Stimulated activated CD8-positive, alpha-beta memory T cell treated with anti-CD3 and anti-CD28 coated beads, Interleukin-4, amount 100 ng/mL, for 4 hours (primary cell): Measurements from ENCODE around the gene POC1B.
A peak's percentile ranks its signal among the peaks of the same experiment; 100 is the strongest.

ENCODE experiments used
- DNase-seq, 2 donors: peaks; one replicate each; pipeline ENCODE4 v3.0.0-alpha.2; 2020; ENCODE audit warnings: low read depth in 2 of 2, low spot score in 1 of 2

Gene POC1B

GRCh38 chr12:89539426-89540223 lies 13.8 kb upstream of the POC1B start:
- DNase-seq, result no peak

- no peak for DNase-seq
Measured at GRCh38 chr12:89538897-89539296, 13.1 kb upstream of the POC1B start.

- no peak for DNase-seq
Measured at GRCh38 chr12:89537389-89537788, 11.5 kb upstream of the POC1B start.

GRCh38 chr12:89529738-89530137 lies 3.9 kb upstream of the POC1B start:
- DNase-seq, result no peak

- DNase-seq, result no peak
Measured at GRCh38 chr12:89528434-89528833, 2.6 kb upstream of the POC1B start.

- DNase-seq, result peak in 1 of 2 donors; percentile 16
Measured at GRCh38 chr12:89525305-89525823, 483 bp downstream of the POC1B start.

GRCh38 chr12:89524541-89525304 lies 1.1 kb downstream of the POC1B start, which contains the start of gene GALNT4:
Gene GALNT4, minus strand, starts transcription at chr12:89524796. Its CDS starts 247 bp downstream, at chr12:89524549.
- DNase-seq, result peak; percentile 51 to 55

GRCh38 chr12:89523843-89524540 lies 1.9 kb downstream of the POC1B start:
- DNase-seq, result no peak

GRCh38 chr12:89523393-89523792 lies 2.5 kb downstream of the POC1B start:
- no peak for DNase-seq

GRCh38 chr12:89521364-89522223 lies 4.3 kb downstream of the POC1B start:
- no peak for DNase-seq

- no peak for DNase-seq
Measured at GRCh38 chr12:89517720-89518119, 8.1 kb downstream of the POC1B start.

- no peak for DNase-seq
Measured at GRCh38 chr12:89516633-89517032, 9.2 kb downstream of the POC1B start.

GRCh38 chr12:89514751-89515150 lies 11.1 kb downstream of the POC1B start:
- no peak for DNase-seq

GRCh38 chr12:89513544-89513943 lies 12.3 kb downstream of the POC1B start:
- no peak for DNase-seq

- no peak for DNase-seq
Measured at GRCh38 chr12:89507015-89507824, 18.6 kb downstream of the POC1B start.

- no peak for DNase-seq
Measured at GRCh38 chr12:89506050-89506449, 19.8 kb downstream of the POC1B start.

GRCh38 chr12:89504560-89505346 lies 21.1 kb downstream of the POC1B start:
- DNase-seq, result no peak

GRCh38 chr12:89501793-89502192 lies 24.1 kb downstream of the POC1B start:
- DNase-seq, result no peak

GRCh38 chr12:89499857-89500256 lies 26.0 kb downstream of the POC1B start:
- DNase-seq, result no peak
